Lower lobe of right lung (tissue), 2 donors: ENCODE results near the gene C2orf92. TPM values are rescaled to one million over a fixed set of nuclear protein-coding genes. Genes with fewer than 3 reads are reported as not detected.

ENCODE experiments used
- ATAC-seq, 2 donors: fragments of 200-7000 bp; cut with Tn5 transposase; one replicate each; pipeline ENCODE4 v1.9.1; 2020 to 2022; ENCODE audit warnings: mild to moderate bottlenecking in 2 of 2, moderate library complexity in 2 of 2
- DNase-seq: peaks from one replicate; pipeline ENCODE4 v3.0.0-alpha.2; 2020
- H3K27ac ChIP-seq: fragments of 200-600 bp; one replicate; pipeline ENCODE4 v1.8.0; 2022
- H3K27me3 ChIP-seq: fragments of 200-600 bp; one replicate; pipeline ENCODE4 v1.8.0; 2022; ENCODE audit warnings: low read depth
- H3K36me3 ChIP-seq: fragments of 200-600 bp; one replicate; pipeline ENCODE4 v1.8.0; 2022; ENCODE audit warnings: mild to moderate bottlenecking
- H3K4me1 ChIP-seq: fragments of 200-600 bp; one replicate; pipeline ENCODE4 v1.8.0; 2022
- H3K4me3 ChIP-seq: fragments of 200-600 bp; one replicate; pipeline ENCODE4 v1.8.0; 2022; ENCODE audit warnings: mild to moderate bottlenecking
- H3K9me3 ChIP-seq: fragments of 200-600 bp; one replicate; pipeline ENCODE4 v1.8.0; 2022
- CTCF ChIP-seq: fragments of 200-600 bp; IDR thresholded peaks from one replicate; pipeline ENCODE4 v1.8.0; 2022; ENCODE audit warnings: antibody characterized with exemption, mild to moderate bottlenecking
- intact Hi-C: fragments of 100-400 bp; cut with DNase I; formaldehyde crosslinking; loops from one replicate; pipeline ENCODE4 v1.11.0; 2022
- total RNA-seq: library from RNA; stranded (reverse); fragmentation: NEBNext Ultra II Directional; extraction: Animal tissue kit (Norgen Biotek cat#: 25700); gene quantifications from one replicate; pipeline ENCODE4 v1.2.1, GENCODE V29; 2021
- donor health status: DM: no; HTN: yes; CAD: no; lungs with severe emphysema.

The C2orf92 gene
- total RNA-seq, 1 donor from 2014 or later, result 15.1 TPM

- Histone ChIP-seq H3K9me3 (no peaks in the 10 kb centered on the region), H3K4me3 (peak within 1 kb of the TSS; percentile 81), H3K27ac (peak within 1 kb of the TSS; percentile 93), H3K27me3 (no peaks in the 10 kb centered on the region), H3K4me1 (peaks cover 19% of the 10 kb centered on the region), H3K36me3 (peaks cover 39% of the 10 kb centered on the region)
- peak; percentile 100 for DNase-seq
- peak; percentile 100 for ATAC-seq
- no peak for TF ChIP-seq CTCF
- intact Hi-C loops, result no loop called here
These were observed 23.6 kb upstream of the C2orf92 start, which contains the start of gene COX5B for GRCh38 chr2:97645695-97646629. Gene COX5B, plus strand, starts transcription at chr2:97646062. Its CDS starts 25 bp downstream, at chr2:97646087.

- TF ChIP-seq CTCF, result no peak
- intact Hi-C loops, result no loop called here
- H3K4me1 ChIP-seq, result peaks cover 19% of the 10 kb centered on the region
- no peak for ATAC-seq
- H3K27me3 ChIP-seq, result no peaks in the 10 kb centered on the region
- H3K36me3 ChIP-seq, result peaks cover 42% of the 10 kb centered on the region
- H3K27ac ChIP-seq, result no peak overlapping the region
- no peaks in the 10 kb centered on the region for H3K9me3 ChIP-seq
- peak overlapping the region; percentile 81 for H3K4me3 ChIP-seq
- no peak for DNase-seq
These were observed 22.5 kb upstream of the C2orf92 start for GRCh38 chr2:97646977-97647376.

GRCh38 chr2:97651114-97651513 is 18.4 kb upstream of the C2orf92 start:
- no peak for DNase-seq
- TF ChIP-seq CTCF, result no peak
- Histone ChIP-seq H3K4me1 (peaks cover 10% of the 10 kb centered on the region), H3K27me3 (no peaks in the 10 kb centered on the region), H3K36me3 (peaks cover 49% of the 10 kb centered on the region), H3K4me3 (no peak overlapping the region), H3K9me3 (no peaks in the 10 kb centered on the region), H3K27ac (no peak overlapping the region)
- ATAC-seq, result no peak
- intact Hi-C loops, result no loop called here

GRCh38 chr2:97653473-97653872 is 16.0 kb upstream of the C2orf92 start:
- no peaks in the 10 kb centered on the region for H3K4me1 ChIP-seq
- H3K27ac ChIP-seq, result no peak overlapping the region
- H3K4me3 ChIP-seq, result no peak overlapping the region
- no peaks in the 10 kb centered on the region for H3K9me3 ChIP-seq
- DNase-seq (no peak), ATAC-seq (no peak)
- peaks cover 56% of the 10 kb centered on the region for H3K36me3 ChIP-seq
- intact Hi-C loops, result no loop called here
- no peaks in the 10 kb centered on the region for H3K27me3 ChIP-seq
- no peak for TF ChIP-seq CTCF

- Histone ChIP-seq H3K27ac (no peak overlapping the region), H3K27me3 (no peaks in the 10 kb centered on the region), H3K36me3 (peaks cover 56% of the 10 kb centered on the region), H3K9me3 (no peaks in the 10 kb centered on the region), H3K4me1 (no peaks in the 10 kb centered on the region), H3K4me3 (no peak overlapping the region)
- no peak for DNase-seq
- intact Hi-C loops, result no loop called here
- TF ChIP-seq CTCF, result no peak
- no peak for ATAC-seq
These were observed 15.6 kb upstream of the C2orf92 start for GRCh38 chr2:97653874-97654273.
